Activated naive CD4-positive, alpha-beta T cell treated with anti-CD3 and anti-CD28 coated beads, Interleukin-2, amount 10 ng/mL, durations not matched to agents 7 days and 5 days (primary cell): ENCODE measurements around the gene CCDC80.
A peak's percentile ranks its signal among the peaks of the same experiment; 100 is the strongest.

Experiments
- CTCF ChIA-PET: fragments of 350-600 bp; sonication (Branson Sonifier 250); formaldehyde crosslinking; loops from one replicate; lab custom pipeline; 2021; ENCODE audit warnings: antibody characterized with exemption; lab: Charles Lee
- DNase-seq: peaks from one replicate; pipeline ENCODE4 v3.0.0-alpha.2; 2020
- H3K27ac Mint-ChIP-seq: one replicate; pipeline ENCODE4 v1.8.0; 2021; ENCODE audit warnings: mild to moderate bottlenecking, moderate library complexity, mixed read lengths
- H3K27me3 Mint-ChIP-seq: one replicate; pipeline ENCODE4 v1.8.0; 2021; ENCODE audit warnings: mild to moderate bottlenecking, mixed read lengths
- H3K36me3 Mint-ChIP-seq: one replicate; pipeline ENCODE4 v1.8.0; 2021; ENCODE audit warnings: mixed read lengths
- H3K4me1 Mint-ChIP-seq: one replicate; pipeline ENCODE4 v1.8.0; 2021; ENCODE audit warnings: mixed read lengths
- H3K4me3 Mint-ChIP-seq: one replicate; pipeline ENCODE4 v1.8.0; 2021; ENCODE audit warnings: mild to moderate bottlenecking, moderate library complexity, mixed read lengths
- H3K9me3 Mint-ChIP-seq: one replicate; pipeline ENCODE4 v1.8.0; 2021; ENCODE audit warnings: mixed read lengths

The CCDC80 gene, protein sequence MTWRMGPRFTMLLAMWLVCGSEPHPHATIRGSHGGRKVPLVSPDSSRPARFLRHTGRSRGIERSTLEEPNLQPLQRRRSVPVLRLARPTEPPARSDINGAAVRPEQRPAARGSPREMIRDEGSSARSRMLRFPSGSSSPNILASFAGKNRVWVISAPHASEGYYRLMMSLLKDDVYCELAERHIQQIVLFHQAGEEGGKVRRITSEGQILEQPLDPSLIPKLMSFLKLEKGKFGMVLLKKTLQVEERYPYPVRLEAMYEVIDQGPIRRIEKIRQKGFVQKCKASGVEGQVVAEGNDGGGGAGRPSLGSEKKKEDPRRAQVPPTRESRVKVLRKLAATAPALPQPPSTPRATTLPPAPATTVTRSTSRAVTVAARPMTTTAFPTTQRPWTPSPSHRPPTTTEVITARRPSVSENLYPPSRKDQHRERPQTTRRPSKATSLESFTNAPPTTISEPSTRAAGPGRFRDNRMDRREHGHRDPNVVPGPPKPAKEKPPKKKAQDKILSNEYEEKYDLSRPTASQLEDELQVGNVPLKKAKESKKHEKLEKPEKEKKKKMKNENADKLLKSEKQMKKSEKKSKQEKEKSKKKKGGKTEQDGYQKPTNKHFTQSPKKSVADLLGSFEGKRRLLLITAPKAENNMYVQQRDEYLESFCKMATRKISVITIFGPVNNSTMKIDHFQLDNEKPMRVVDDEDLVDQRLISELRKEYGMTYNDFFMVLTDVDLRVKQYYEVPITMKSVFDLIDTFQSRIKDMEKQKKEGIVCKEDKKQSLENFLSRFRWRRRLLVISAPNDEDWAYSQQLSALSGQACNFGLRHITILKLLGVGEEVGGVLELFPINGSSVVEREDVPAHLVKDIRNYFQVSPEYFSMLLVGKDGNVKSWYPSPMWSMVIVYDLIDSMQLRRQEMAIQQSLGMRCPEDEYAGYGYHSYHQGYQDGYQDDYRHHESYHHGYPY

DNA sequence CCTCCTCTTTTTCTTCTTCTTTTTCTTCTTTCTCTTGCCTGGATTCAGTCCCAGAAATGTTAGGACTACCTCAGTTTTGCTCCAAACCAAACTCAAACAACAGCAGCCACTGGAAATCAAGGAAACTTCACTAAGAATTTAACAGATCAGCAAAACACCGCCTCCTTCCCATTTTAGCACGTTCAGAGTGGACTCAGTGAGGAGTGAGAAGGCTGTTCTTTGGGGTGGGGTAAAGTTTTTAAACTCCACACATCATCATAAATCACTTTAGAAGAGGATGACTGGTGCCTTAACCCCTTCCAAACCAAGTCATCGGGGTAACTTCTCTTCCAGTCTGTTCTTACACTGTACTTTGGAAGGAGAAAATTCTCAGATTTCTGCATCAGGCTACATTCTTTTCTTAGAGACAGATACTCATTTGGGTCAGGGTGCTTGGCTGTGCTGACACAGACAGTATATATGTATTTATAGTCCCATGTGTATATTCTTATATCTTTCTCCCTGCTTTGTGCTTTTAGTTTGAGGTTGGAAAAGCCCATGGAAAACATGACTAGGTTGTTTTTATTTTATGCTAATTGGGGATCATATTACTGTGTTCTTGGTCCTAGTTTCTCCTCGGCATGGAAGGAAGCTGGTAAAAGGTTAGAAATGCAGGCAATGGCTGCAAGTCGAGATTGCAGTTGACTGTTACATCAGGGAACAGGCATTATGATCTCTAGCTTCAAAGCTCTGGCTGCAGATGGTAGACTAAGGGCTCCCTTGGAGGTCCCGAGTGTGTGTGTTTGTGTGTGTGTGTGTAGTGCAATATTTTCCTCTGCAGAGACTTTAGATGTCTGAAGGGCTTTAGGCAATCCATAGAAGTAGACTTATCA, at the start of gene CCDC80:
CCDC80 (minus strand) TSS at position 214 of the 872 bp plus-strand sequence. CDS start 1,238 bp downstream, outside the sequence.
- DNase-seq = no peak
- H3K27ac Mint-ChIP-seq = no peak within 1 kb of the TSS
- CTCF ChIA-PET = interaction anchor here (0.6 to 5.1 kb wide), 16 partner anchors 54 to 648 kb away, joined by 3 to 64 read pairs (median 10); partner anchors contain the start of gene CD200R1
- H3K36me3 Mint-ChIP-seq = no peaks in the 10 kb centered on the region
- peaks cover 19% of the 10 kb centered on the region for H3K4me1 Mint-ChIP-seq
- H3K27me3 Mint-ChIP-seq = peaks cover 6% of the 10 kb centered on the region
- no peaks in the 10 kb centered on the region for H3K9me3 Mint-ChIP-seq
- H3K4me3 Mint-ChIP-seq = no peak within 1 kb of the TSS

DNA sequence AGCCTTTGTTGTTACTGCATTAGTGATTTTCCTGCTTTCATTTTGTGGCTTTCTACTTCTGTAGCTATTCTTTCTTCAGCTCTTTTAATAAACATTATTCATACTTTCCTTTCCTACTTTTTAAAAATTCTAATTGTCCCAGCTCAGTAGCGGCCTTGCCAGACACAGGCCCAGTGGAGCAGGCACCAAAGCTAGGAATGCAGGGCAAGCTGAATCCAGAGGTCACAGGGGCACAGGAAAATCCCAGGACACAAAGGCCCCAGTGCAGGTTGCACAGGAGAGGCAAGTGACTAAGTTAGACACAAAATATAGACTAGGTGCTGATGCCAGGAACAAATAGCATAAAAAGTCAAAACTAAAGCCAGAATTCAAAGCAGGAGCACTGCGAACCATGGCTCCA, 49.0 kb upstream of the CCDC80 start:
- H3K27ac Mint-ChIP-seq = no peak overlapping the region
- H3K4me1 Mint-ChIP-seq = peaks cover 13% of the 10 kb centered on the region
- H3K9me3 Mint-ChIP-seq = no peaks in the 10 kb centered on the region
- CTCF ChIA-PET = interaction anchor here (0.6 to 1.0 kb wide), 2 partner anchors 37 to 47 kb away, joined by 4 read pairs; no protein-coding TSS in a partner anchor
- no peak for DNase-seq
- peaks cover 5% of the 10 kb centered on the region for H3K27me3 Mint-ChIP-seq
- H3K36me3 Mint-ChIP-seq = no peaks in the 10 kb centered on the region
- no peak overlapping the region for H3K4me3 Mint-ChIP-seq

DNA sequence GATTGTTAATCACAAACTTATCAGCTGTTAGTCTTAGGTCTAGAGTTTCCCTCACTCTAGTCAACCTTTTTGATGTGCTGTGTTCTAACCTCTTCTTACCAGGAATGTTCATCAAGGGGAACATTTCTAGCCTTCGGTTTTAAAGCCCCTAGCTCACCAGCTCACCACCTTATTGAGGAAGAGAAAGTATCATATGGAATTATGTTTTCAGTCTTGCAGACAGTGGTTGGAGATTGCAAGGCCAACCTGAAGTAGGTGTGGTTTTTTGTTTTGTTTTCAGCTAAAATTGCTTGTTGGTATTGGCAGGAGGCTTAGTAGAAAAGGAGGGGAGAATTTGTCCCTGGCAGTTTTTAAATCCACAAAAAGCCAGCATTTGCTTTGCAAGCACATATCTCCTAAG, 48.4 kb upstream of the CCDC80 start:
- Mint-ChIP-seq H3K4me3 (no peak overlapping the region), H3K27me3 (peaks cover 7% of the 10 kb centered on the region), H3K9me3 (no peaks in the 10 kb centered on the region), H3K4me1 (peaks cover 13% of the 10 kb centered on the region), H3K36me3 (no peaks in the 10 kb centered on the region), H3K27ac (no peak overlapping the region)
- CTCF ChIA-PET = interaction anchor here (1.0 kb wide), 1 partner anchor 47 kb away, joined by 4 read pairs; no protein-coding TSS in a partner anchor
- DNase-seq = no peak

DNA sequence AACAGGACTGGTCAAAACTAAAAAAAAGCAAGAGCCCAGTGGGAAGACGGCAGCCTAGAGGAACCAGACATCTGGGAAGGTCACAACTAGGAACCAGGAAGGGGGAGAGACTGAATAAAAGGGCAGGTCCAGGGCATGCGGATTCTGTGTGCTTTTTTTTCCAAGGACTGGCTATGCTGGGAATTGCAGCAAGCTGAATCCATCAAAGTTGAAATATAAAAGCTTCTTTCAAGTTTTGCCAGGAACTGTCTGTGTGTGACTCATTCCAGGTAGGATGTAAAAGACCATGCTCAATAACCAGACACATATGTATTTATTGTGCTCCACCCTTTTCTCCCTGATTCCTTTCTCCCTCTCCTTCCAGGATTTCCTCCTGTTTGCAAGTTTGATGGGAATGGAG, 47.9 kb upstream of the CCDC80 start:
- Mint-ChIP-seq H3K27ac (no peak overlapping the region), H3K4me3 (no peak overlapping the region)
- no peak for DNase-seq

DNA sequence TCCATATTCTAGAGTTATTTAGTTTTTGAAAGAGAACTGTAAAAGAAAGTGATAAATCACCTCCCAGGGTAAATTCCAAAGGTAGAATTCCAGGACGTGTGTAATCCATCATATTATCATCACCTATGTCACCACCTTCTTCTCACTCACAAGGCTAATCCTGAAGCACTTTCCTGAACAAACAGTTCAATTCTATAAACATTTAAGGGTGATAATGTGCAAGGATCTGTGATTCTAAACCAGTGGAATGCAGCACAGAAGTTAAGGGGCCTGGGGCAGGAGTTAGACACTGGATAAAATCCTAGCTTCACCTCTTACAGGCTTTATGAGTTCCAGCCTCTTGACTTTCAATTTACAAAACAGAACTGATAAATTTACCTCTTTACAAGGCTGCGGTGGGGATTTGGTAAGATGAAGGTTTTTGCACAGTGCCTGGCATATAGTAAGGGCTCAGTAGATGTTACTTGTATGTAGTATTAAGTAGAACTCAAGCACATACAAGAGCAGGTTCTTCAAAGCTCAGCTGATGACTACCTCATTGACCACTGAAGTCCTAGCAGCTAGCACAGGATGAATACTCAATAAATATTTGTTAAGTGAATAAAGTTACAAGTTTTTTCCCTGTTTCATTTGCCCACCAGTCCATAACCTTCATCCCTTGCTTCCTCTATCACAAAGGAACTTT, 47.3 kb upstream of the CCDC80 start:
- H3K4me3 Mint-ChIP-seq = no peak overlapping the region
- H3K27ac Mint-ChIP-seq = no peak overlapping the region
- H3K9me3 Mint-ChIP-seq = no peaks in the 10 kb centered on the region
- no peak for DNase-seq
- H3K27me3 Mint-ChIP-seq = peaks cover 8% of the 10 kb centered on the region
- H3K4me1 Mint-ChIP-seq = peaks cover 13% of the 10 kb centered on the region
- no peaks in the 10 kb centered on the region for H3K36me3 Mint-ChIP-seq
- CTCF ChIA-PET = no interaction called here

More for the DNA sequence above, 47.9 kb upstream of the CCDC80 start:
- CTCF ChIA-PET = interaction anchor here (1.0 kb wide), 1 partner anchor 46 kb away, joined by 4 read pairs; no protein-coding TSS in a partner anchor
- H3K36me3 Mint-ChIP-seq = no peaks in the 10 kb centered on the region
- peaks cover 8% of the 10 kb centered on the region for H3K27me3 Mint-ChIP-seq
- H3K9me3 Mint-ChIP-seq = no peaks in the 10 kb centered on the region
- peaks cover 13% of the 10 kb centered on the region for H3K4me1 Mint-ChIP-seq

DNA sequence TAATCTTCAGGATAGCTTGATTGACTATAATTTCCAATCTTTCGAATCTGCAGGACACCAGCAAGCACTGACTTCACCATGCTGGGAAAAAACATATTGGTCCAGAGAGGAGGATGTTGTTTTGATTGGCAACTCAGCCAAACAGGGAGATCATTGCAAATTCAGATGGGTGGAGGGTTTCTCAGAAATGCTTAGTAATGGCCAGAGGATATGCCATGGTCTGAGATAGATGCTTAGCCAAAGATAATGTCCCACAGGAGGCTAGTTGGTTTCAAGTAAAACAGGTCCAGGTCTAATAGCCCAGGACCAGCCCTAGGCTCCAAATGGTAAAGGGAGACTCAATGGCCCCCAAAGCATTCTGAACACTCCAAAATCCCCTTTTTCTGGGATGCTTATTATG, 46.7 kb upstream of the CCDC80 start:
- Mint-ChIP-seq H3K4me3 (no peak overlapping the region), H3K36me3 (no peaks in the 10 kb centered on the region)
- CTCF ChIA-PET = no interaction called here

DNA sequence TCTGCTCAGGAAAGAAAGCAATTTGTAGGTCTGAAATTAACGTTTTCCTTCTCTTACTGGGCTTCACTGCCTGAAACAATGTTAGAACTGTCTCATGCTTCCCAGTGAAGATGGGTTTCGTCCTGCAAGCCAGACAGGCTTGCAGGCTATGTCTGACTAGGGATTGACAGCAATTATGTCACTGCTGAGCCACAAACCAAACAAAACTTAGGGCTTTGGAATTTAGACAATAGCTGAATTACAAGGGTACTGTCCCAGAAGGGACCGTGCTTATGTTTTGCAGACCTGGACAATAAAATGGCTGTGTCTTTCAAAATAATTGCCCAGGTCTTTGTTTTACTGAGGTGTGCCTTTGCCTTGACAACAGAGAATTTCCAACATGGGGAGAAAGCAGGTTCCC, 46.3 kb upstream of the CCDC80 start:
- H3K27ac Mint-ChIP-seq = no peak overlapping the region
- peaks cover 8% of the 10 kb centered on the region for H3K27me3 Mint-ChIP-seq
- no peaks in the 10 kb centered on the region for H3K36me3 Mint-ChIP-seq
- no peaks in the 10 kb centered on the region for H3K9me3 Mint-ChIP-seq
- no peak for DNase-seq
- no peak overlapping the region for H3K4me3 Mint-ChIP-seq
- CTCF ChIA-PET = no interaction called here
- H3K4me1 Mint-ChIP-seq = peaks cover 13% of the 10 kb centered on the region

More for the DNA sequence above, 46.7 kb upstream of the CCDC80 start:
- H3K4me1 Mint-ChIP-seq = peaks cover 13% of the 10 kb centered on the region
- H3K27me3 Mint-ChIP-seq = peaks cover 8% of the 10 kb centered on the region
- H3K27ac Mint-ChIP-seq = no peak overlapping the region
- no peaks in the 10 kb centered on the region for H3K9me3 Mint-ChIP-seq
- DNase-seq = no peak

DNA sequence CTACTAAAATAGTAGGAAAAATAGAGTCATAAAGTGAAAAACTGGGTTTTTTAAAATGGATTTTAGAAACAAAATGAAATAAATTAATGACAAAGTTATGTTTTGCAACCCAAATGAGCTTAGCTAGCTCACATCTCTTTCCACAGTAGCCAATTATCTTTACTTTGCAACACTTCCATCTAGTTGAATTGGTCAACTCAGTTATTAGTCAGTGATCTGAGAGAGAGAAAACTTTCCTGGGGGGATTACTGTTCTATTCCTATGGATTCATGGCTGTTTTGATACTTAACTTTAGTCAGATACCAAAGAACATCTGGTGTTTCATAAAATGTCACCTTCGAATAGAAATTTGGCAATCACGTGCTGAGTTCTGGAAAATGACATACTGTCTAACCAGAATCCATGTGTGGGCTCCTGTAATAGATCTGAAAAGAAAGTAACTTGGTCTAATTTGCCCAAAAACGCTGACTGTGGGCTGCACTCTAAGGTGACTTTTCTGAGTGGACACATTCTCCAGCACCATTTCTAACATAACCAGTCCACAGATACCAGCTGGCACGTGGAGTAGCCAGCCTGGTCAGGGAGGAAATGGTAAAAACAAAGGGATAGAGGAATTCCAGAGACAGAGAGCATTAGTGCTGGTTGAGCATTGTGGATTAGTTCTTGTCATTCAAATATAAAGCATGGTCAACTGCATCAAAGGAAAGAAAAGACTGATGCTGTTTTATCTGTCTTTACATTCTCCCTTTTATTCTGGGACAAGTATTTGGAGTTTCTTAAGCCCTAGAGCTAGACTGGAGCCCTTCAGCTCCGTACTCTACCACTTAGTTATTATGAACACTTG, 45.2 kb upstream of the CCDC80 start:
- Mint-ChIP-seq H3K4me3 (no peak overlapping the region), H3K36me3 (no peaks in the 10 kb centered on the region), H3K9me3 (no peaks in the 10 kb centered on the region), H3K27me3 (peaks cover 8% of the 10 kb centered on the region), H3K4me1 (peaks cover 13% of the 10 kb centered on the region), H3K27ac (no peak overlapping the region)
- CTCF ChIA-PET = no interaction called here
- DNase-seq = no peak

DNA sequence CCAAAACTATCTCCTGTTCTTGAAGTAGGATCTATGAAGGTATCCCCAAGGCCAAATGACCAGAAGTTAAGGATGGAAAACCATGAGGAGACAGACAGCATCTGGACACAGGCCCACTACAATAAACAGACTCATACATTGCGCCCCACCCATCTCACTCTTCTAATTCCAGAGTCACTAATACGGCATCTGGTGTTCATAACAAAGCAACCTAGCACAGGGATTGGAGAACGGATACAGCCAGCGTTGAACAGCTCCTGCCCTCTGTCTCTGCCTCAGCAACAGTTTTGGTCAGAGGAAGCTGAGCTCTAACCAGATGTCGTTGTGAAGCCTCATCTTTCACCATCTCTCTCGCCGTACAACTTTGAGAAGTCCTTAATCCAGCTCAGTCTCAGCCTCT, 44.5 kb upstream of the CCDC80 start:
- CTCF ChIA-PET = interaction anchor here (0.9 kb wide), 1 partner anchor 43 kb away, joined by 3 read pairs; no protein-coding TSS in a partner anchor
- no peak for DNase-seq
- Mint-ChIP-seq H3K27me3 (peaks cover 8% of the 10 kb centered on the region), H3K4me3 (no peak overlapping the region), H3K9me3 (no peaks in the 10 kb centered on the region), H3K4me1 (peaks cover 13% of the 10 kb centered on the region), H3K36me3 (no peaks in the 10 kb centered on the region), H3K27ac (no peak overlapping the region)

DNA sequence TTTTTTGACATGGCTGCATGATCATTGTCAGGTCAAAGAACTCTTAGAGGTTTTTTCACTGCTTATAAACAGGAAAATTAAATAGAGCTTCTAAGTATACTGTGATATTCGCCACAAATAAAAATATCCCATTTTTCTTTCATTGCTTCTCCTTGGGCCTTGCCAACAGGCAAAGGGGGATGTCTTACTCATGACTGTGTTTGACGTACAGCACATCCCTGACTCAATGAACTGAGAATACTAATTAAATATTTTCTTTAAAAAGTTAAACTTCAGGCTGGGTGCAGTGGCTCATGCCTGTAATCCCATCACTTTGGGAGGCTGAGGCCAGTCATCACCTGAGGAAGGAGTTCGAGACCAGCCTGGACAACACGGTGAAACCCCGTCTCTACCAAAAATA, 41.4 kb upstream of the CCDC80 start:
- no peak overlapping the region for H3K27ac Mint-ChIP-seq
- CTCF ChIA-PET = interaction anchor here (0.6 to 1.5 kb wide), 2 partner anchors 39 to 100 kb away, joined by 3 to 4 read pairs; no protein-coding TSS in a partner anchor
- DNase-seq = no peak
- H3K4me3 Mint-ChIP-seq = no peak overlapping the region
- no peaks in the 10 kb centered on the region for H3K9me3 Mint-ChIP-seq
- H3K4me1 Mint-ChIP-seq = peaks cover 12% of the 10 kb centered on the region
- H3K36me3 Mint-ChIP-seq = peaks cover 4% of the 10 kb centered on the region
- H3K27me3 Mint-ChIP-seq = peaks cover 8% of the 10 kb centered on the region

DNA sequence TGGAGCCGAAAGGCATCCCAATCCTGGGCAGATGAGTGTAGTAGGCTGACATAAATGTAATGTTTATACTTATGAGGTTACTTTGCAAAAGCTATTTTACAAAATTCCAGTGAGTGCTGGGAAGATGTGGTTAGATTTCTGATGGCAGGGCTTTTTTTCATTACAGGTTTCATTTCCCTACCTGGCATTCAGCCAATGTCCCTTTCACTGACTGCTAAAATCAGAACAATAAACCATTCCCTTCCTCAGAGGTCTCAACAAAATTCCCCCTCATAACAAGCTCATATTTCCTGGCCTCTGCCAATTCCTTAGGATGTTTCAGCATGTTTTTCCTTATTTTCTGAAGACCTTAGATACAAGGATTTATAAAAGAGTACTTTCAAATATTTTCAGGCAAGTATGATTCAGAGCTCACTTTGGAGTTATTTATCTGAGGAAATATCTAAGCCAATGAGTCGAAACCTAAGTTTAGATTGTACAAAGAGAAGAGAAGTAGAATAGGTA, 40.9 kb upstream of the CCDC80 start:
- DNase-seq = no peak
- no peak overlapping the region for H3K27ac Mint-ChIP-seq
- CTCF ChIA-PET = no interaction called here
- H3K9me3 Mint-ChIP-seq = no peaks in the 10 kb centered on the region
- peaks cover 4% of the 10 kb centered on the region for H3K36me3 Mint-ChIP-seq
- peaks cover 17% of the 10 kb centered on the region for H3K4me1 Mint-ChIP-seq
- H3K4me3 Mint-ChIP-seq = no peak overlapping the region
- peaks cover 8% of the 10 kb centered on the region for H3K27me3 Mint-ChIP-seq

DNA sequence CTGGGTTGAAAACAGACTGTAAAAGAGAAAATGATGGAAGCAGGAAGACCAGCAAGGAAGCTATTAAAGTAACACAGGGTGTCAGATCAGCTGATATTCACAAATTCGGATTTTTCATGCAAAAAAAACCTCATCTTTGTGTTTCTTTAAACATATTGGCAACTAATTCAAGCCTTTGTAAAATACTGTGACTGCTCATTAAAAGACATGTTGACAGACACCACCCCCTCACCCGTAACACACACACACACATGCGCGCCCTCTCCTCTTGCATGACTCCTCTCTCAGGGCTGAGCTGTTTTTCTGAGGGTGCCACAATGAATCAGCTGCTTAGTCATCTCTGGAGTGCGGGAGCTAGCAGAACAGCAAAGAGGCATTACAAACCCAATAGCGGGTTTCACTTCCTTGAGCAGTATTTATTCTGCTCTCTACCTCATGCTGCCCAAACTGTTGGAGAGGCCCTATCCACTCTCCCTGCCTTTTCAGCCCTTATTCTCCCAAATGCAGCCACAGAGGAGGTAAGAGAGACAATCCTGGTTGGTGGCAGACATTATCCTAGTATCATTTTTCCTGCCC, 35.8 kb upstream of the CCDC80 start:
- H3K4me1 Mint-ChIP-seq = peaks cover 65% of the 10 kb centered on the region
- peaks cover 4% of the 10 kb centered on the region for H3K27me3 Mint-ChIP-seq
- H3K27ac Mint-ChIP-seq = peak overlapping the region; percentile 81
- CTCF ChIA-PET = interaction anchor here (0.9 to 2.1 kb wide), 2 partner anchors 33 to 58 kb away, joined by 4 to 17 read pairs; no protein-coding TSS in a partner anchor
- peak; percentile 90 for DNase-seq
- H3K36me3 Mint-ChIP-seq = peaks cover 4% of the 10 kb centered on the region
- no peaks in the 10 kb centered on the region for H3K9me3 Mint-ChIP-seq
- peak overlapping the region; percentile 11 for H3K4me3 Mint-ChIP-seq
